HepG2 (cell line): Measurements from ENCODE around the gene TAGLN. TPM values are rescaled to one million over a fixed set of nuclear protein-coding genes. Genes with fewer than 3 reads are reported as not detected.

Source experiments
- polyA plus RNA-seq, 8 experiments: library from polyadenylated mRNA; depleted of rRNA in 3 of 8; stranded (reverse) in 7 of 8; unstranded in 1 of 8; fragments of >200 nt; fragmentation: Illumina TruSeq in 4 of 8; extraction: Trizol in 4 of 8; gene quantifications; 2 replicates each; pipeline versions ENCODE4 v1.2.1 to v1.2.3, GENCODE V29; 2011 to 2016; ENCODE audit warnings: low read depth in 4 of 8, missing spikeins in 1 of 8, mixed read lengths in 1 of 8; ENCODE audit not compliant: insufficient read depth in 1 of 8
- total RNA-seq, 5 experiments: library from RNA; depleted of rRNA; stranded (reverse); fragments of >200 nt; fragmentation: Illumina TruSeq; extraction: Trizol; gene quantifications; 2 replicates each; pipeline ENCODE4 v1.2.3, GENCODE V29; 2016; ENCODE audit warnings: low read depth in 1 of 5

The TAGLN gene
- total and polyA plus RNA-seq, 2 of the 13 experiments (the other 11 are each of a cell fraction or from before 2014, with no cell fraction given): 12.6 to 75.4 TPM

Other genes with a start within 250 kb of the TAGLN start
- 9.8 and 11.3 TPM in 2 replicates for gene SIK3, start 100.9 kb upstream of the TAGLN start, total RNA-seq (2016; rRNA removed; fragmentation: Illumina TruSeq; extraction: Trizol)
- 5.7 and 8.0 TPM in 2 replicates for gene SIK3, start 100.9 kb upstream of the TAGLN start, polyA plus RNA-seq (2011; rRNA removed)
- gene PAFAH1B2, start 55.1 kb upstream of the TAGLN start, total RNA-seq (2016; rRNA removed; fragmentation: Illumina TruSeq; extraction: Trizol): 104 and 178 TPM in 2 replicates
- gene PAFAH1B2, start 55.1 kb upstream of the TAGLN start, polyA plus RNA-seq (2011; rRNA removed): 27.0 and 28.8 TPM in 2 replicates
- 6.8 and 11.5 TPM in 2 replicates for gene SIDT2, start 20.6 kb upstream of the TAGLN start, total RNA-seq (2016; rRNA removed; fragmentation: Illumina TruSeq; extraction: Trizol)
- gene SIDT2, start 20.6 kb upstream of the TAGLN start, polyA plus RNA-seq (2011; rRNA removed): 26.8 and 28.0 TPM in 2 replicates
- 6.8 and 13.8 TPM in 2 replicates for gene PCSK7, start 32.7 kb downstream of the TAGLN start, total RNA-seq (2016; rRNA removed; fragmentation: Illumina TruSeq; extraction: Trizol)
- 13.4 and 14.4 TPM in 2 replicates for gene PCSK7, start 32.7 kb downstream of the TAGLN start, polyA plus RNA-seq (2011; rRNA removed)
- gene RNF214, start 33.3 kb downstream of the TAGLN start, total RNA-seq (2016; rRNA removed; fragmentation: Illumina TruSeq; extraction: Trizol): 10.7 and 12.4 TPM in 2 replicates
- 12.6 and 12.8 TPM in 2 replicates for gene RNF214, start 33.3 kb downstream of the TAGLN start, polyA plus RNA-seq (2011; rRNA removed)
- gene BACE1-AS, start 92.0 kb downstream of the TAGLN start, total RNA-seq (2016; rRNA removed; fragmentation: Illumina TruSeq; extraction: Trizol): 2.0 and 2.9 TPM in 2 replicates
- gene BACE1-AS, start 92.0 kb downstream of the TAGLN start, polyA plus RNA-seq (2011; rRNA removed): 3.6 and 3.9 TPM in 2 replicates
- gene BACE1, start 116.9 kb downstream of the TAGLN start, total RNA-seq (2016; rRNA removed; fragmentation: Illumina TruSeq; extraction: Trizol): 7.5 and 10.2 TPM in 2 replicates
- 17.9 and 19.0 TPM in 2 replicates for gene BACE1, start 116.9 kb downstream of the TAGLN start, polyA plus RNA-seq (2011; rRNA removed)
- 9.6 and 15.2 TPM in 2 replicates for gene CEP164, start 128.5 kb downstream of the TAGLN start, total RNA-seq (2016; rRNA removed; fragmentation: Illumina TruSeq; extraction: Trizol)
- gene CEP164, start 128.5 kb downstream of the TAGLN start, polyA plus RNA-seq (2011; rRNA removed): 9.8 and 11.4 TPM in 2 replicates